ENCODE data around the gene IPO4. TPM values are rescaled to one million over a fixed set of nuclear protein-coding genes. Genes with fewer than 3 reads are reported as not detected.

IPO4 gene
- total and polyA plus RNA-seq, 2 experiments from 2014 or later = 34.2 to 105 TPM

- no peak for TF ChIP-seq ZNF462 (CRISPR knock-in tag; IDR thresholded peaks at IDR 0.05)
Measured at GRCh38 chr14:24151404-24152080, 37.1 kb downstream of the IPO4 start (continued).

- Mint-ChIP-seq H3K4me3 (no peak overlapping the region), H3K36me3 (ENCODE audit: low read depth) (peaks cover 71% of the 10 kb centered on the region), H3K4me1 (peaks cover 14% of the 10 kb centered on the region), H3K9me3 (no peaks in the 10 kb centered on the region; the same call in 2 of the 3 replicates), H3K27me3 (ENCODE audit: insufficient read depth, low read depth, poor library complexity) (peaks cover 11% of the 10 kb centered on the region), H3K27ac (no peak overlapping the region)
- Histone ChIP-seq H3K36me3 (ENCODE audit: insufficient read depth) (peaks cover 33% of the 10 kb centered on the region), H3K4me2 (no peak overlapping the region), H3K79me2 (replicated peaks; ENCODE audit: insufficient read depth) (peaks cover 23% of the 10 kb centered on the region), H3K27ac (ENCODE audit: low read depth) (no peak overlapping the region), H3K27me3 (ENCODE audit: insufficient read depth) (no peaks in the 10 kb centered on the region), H3K4me1 (ENCODE audit: insufficient read depth) (peaks cover 6% of the 10 kb centered on the region; the same call in 1 of the 2 replicates), H2AFZ (no peak overlapping the region), H3K4me3 (no peak overlapping the region), H4K20me1 (replicated peaks; ENCODE audit: insufficient read depth) (peaks cover 12% of the 10 kb centered on the region; the same call in 1 of the 2 replicates), H3K9me2 (ENCODE audit: insufficient read depth) (no peaks in the 10 kb centered on the region), H3F3A (replicated peaks; ENCODE audit: low read depth) (no peaks in the 10 kb centered on the region)
- DNase-seq (ENCODE audit: low spot score) (no peak), ATAC-seq (no peak)
- TF ChIP-seq ZNF114 (CRISPR knock-in tag; IDR thresholded peaks at IDR 0.05) (no peak), ETS1 (IDR thresholded peaks at IDR 0.05) (no peak), EZH2 (IDR thresholded peaks at IDR 0.05; ENCODE audit: low read depth, unreplicated experiment) (no peak), REST (IDR thresholded peaks at IDR 0.05; ENCODE audit: unreplicated experiment) (no peak), CTCF (conservative IDR thresholded peaks at IDR 0.05; ENCODE audit: low read depth in 2 of 2) (no peak), JUNB (IDR thresholded peaks at IDR 0.05; ENCODE audit: unreplicated experiment) (no peak), CREB1 (CRISPR knock-in tag; IDR thresholded peaks at IDR 0.05; ENCODE audit: low read depth) (no peak), NANOG (IDR thresholded peaks at IDR 0.05; ENCODE audit: borderline replicate concordance) (no peak), EZH2phosphoT487 (IDR thresholded peaks at IDR 0.05; ENCODE audit: unreplicated experiment) (no peak), ZNF331 (CRISPR knock-in tag; IDR thresholded peaks at IDR 0.05; ENCODE audit: low read depth) (no peak), STAT1 (IDR thresholded peaks at IDR 0.05; ENCODE audit: unreplicated experiment) (no peak), POLR2AphosphoS5 (IDR thresholded peaks at IDR 0.05; ENCODE audit: low read depth) (no peak)
Measured at GRCh38 chr14:24150993-24151392, 37.6 kb downstream of the IPO4 start.
